Anterior cingulate cortex (tissue), 58 donors: ENCODE measurements around the gene DPEP1.
"Not testable (repeated sequence)": the region's sequence is repeated elsewhere in the genome, so short reads cannot be mapped to it uniquely, and the experiment has no call there.

Experiments used
- DNase-seq, 58 donors: peaks; one replicate each; lab custom pipeline; 2025; lab: John Stamatoyannopoulos, UW

DPEP1 gene

DNA sequence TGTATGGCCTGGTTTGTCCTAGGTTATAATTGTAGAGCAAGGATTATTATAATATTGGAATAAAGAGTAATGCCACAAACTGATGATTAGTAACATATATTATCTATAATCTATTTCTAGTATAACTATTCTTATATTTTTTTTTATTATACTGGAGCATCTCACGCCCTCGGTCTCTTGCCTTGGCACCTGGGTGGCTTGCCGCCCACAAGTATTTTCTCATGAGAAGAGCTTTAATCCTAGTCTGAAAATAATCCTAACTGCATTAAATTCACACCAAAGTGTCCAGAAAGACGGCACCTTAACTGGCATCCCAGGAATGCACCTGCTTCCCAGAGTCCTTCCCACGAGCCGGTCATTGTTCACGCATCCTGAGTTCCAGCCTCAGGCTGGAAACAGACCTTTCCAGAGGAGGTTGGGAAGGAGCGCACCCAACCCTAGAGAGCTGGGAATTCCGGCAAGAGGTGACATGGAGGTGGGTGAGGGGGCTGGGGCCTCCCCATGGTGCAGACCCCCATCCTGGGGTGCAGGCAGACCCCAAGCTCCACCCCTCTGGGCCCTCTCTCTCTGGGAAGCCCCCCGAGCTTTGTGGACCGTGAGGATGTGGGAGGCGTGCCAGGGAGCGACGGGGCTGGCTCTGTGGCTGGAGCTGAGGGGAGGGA, 28.1 kb downstream of the DPEP1 start:
- no peak for DNase-seq

DNA sequence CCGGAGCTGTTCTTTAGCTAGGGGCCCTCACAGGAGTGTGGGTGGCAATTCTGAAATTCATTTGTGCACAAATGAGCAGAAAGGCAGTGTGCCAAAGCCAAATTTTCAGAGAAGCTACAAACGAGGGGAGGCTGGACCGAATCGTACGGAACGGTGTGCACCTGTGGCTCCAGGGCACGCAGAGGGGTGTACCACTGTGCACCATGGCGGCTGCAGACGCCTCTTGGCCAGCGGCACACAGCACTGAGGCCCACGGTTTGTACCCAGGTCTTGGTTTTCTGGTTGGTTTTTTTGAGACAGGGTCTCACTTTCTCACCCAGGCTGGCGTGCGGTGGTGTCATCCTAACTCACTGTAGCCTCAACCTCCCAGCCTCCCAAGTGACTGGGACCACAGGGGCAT, 29.1 kb downstream of the DPEP1 start:
- no peak for DNase-seq

DNA sequence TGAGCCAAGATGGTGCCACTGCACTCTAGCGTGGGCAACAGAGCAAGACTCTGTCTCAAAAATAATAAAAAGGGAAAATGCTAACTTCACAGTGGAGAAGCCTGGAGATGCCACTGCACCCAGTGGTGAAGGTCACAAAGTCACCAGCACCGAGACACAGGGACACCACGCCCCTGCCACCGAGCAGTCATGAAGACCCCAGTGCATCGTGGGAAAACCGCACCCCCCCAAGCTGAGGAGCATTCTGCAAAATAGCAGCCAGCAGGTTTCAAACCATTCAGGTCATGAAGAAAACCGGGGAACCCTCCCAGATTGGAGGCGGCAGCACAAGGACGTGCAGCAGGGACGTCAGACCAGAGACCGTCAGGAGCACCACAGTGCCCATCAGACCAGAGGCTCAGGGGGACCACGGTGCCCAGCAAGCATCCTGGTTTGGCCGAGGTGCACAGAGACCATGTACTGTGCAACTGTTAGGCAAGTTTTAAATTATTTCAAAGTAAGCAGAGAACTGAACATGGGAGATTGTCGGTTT, 30.4 kb downstream of the DPEP1 start:
- no peak for DNase-seq

DNA sequence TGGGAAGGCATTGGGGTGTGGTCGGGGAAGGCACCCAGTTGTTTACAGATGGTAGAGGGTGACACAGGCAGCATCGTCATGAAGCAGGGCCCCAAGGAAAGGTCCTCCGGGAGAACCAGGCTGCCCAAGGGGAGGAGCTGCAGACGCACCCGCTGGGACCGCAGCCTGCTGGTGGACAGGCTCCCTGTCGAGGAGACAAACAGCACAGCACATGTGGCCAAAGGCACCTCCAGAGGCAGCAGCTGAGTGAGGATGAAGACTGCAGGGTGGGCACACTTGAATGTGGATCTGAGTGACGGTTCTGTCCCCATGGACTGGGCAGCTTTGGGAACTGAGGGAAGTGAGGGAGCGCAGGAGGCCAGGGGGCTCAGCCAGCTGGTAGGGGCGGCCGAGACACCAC, 31.7 kb downstream of the DPEP1 start:
- DNase-seq, result no peak

DNA sequence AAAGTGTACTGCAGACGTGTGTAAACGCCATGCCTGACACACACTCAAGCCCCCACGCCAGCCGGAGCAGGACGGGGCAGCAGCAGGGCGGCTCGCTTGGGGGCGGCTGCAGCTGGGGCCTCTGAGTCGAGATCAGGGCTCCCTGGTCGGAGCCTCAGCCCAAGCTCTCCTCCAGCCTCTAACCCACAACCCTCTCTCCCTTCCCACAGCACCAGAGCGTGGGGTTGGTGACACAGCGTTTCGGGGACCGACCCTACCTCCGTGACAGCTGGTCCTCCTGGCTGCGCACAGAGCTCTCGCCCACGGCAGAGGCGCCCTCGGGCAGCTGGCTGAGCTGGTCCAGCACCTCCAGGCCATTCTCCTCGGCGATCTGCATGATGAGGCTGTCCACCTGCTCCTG, 32.8 kb downstream of the DPEP1 start:
- no peak for DNase-seq

DNA sequence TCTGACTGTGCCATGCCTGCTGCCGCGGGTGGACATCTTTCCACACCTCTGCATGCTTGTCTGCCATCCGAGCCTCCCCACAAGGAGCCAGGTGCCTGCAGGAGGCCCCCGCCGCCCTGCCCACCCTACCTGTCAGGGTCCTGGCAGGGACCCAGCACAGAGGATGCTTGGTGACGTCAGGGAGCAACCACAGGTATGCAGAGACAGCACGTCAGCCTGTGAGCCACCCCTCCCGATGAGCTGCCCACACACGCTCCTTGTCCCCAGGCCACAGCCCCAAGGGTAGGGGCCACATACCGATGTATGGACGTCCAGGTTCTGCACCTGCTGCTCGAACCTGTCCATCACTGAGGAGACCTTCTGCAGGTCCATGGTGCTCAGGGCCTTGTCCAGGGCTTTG, 33.5 kb downstream of the DPEP1 start:
- no peak for DNase-seq

DNA sequence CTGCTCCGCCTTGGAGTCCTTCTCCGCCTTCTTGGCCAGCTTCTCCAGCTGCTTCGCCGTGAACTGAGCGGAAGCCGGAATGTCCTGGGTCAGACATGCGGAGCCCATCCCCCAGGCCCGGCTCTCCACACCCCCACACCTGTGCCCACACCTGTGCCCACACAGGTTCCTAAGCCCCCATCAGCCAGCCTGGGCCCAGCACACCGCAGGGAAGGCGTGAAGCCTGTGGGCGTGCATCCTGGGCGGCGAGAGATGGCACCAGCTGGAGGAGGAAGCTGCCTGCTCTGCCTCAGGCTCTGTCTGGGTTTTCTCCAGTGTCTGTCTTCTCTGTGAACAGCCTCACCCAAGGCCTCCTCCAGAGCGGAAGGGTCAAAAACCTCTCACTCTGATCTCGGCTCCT, 38.1 kb downstream of the DPEP1 start:
- DNase-seq, result peak in 9 of 58 donors; percentile 9 to 35 (median 17)

DNA sequence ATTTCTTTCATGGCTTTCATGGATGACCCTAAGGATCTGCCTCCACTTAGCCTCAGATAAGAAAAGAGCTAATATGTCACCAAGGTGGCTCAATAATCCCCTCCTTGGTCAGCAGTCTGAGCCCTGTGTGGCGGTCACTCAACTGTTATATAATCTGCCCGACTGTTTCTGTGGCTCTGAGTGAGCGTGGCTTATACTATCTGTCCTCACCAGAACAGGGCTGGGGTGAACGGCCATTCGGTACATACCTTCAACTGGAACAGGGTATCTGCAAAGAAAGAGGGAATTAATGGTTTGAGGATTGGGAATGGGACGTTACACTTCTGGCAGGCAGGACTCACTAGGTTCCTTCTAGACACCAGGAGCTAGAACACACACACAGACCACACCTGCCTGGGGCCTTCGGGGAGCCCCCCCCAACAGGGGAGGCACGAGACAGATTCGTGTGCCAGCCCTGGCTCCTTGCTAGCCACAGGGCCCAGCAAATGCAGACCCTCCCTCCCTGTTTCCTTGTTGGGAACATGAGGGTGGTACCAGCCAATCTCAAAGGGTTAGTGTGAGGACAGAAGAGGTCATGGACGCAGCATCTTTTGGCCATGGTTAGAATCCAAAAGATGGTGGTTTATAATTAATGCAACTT, 40.3 kb downstream of the DPEP1 start:
- no peak for DNase-seq

DNA sequence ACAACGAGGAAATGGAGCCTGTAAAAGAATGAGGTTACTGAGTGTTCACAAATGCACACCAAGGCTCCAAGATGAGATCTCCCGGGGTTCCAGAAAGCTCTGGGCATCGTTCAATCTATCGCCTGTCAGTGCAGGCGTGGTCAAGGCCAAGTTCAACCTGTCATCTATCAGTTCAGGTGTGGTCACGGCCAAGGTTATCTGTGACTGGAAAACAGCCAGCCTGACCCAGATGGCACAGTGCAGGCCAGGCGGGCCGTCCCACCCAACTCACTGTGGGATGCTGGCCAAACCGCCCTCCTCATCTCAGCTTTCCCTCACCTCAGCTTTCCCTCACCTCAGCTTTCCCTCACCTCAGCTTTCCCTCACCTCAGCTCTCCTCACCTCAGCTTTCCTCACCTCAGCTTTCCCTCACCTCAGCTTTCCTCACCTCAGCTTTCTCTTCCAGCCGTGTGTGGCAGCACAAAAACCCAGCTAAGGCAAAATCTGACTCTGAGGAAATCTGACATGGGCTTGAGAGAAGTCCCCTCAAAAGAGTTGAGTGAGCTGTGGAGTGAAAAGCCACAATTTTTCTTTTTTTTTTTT, 41.7 kb downstream of the DPEP1 start:
- no peak for DNase-seq

DNA sequence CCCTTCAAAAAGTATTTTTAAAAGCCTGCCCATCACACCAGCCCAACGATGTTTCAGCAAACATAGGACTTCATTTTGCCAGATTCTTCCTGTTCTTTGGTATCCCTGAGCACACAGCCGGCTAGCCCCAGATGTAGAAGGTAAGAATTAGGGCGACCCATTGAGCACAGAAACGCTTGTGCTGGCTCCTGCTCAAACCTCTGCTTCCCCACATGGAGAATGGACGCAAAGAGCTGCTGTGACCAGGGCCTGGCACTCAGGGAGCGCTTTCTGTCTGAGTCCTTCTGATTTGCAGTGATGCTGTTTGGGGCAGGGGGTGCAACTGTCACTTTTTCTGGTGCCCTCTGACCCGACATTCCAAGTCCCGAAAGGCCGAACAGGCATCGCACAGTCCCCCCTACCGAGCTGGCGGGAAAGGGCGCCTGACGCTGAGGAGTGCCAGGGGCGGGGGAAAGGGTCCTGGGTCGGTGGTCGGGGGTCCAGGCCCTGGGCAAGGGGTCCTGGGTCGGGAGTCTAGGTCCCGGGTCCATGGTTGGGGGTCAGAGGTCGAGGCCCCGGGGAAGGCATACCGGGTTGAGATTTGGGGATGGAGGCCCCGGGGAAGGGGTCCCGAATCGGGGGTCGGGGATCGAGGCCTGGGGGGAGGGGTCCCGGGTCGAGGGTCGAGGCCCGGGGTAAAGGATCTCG, 43.1 kb downstream of the DPEP1 start:
- DNase-seq, result no peak

DNA sequence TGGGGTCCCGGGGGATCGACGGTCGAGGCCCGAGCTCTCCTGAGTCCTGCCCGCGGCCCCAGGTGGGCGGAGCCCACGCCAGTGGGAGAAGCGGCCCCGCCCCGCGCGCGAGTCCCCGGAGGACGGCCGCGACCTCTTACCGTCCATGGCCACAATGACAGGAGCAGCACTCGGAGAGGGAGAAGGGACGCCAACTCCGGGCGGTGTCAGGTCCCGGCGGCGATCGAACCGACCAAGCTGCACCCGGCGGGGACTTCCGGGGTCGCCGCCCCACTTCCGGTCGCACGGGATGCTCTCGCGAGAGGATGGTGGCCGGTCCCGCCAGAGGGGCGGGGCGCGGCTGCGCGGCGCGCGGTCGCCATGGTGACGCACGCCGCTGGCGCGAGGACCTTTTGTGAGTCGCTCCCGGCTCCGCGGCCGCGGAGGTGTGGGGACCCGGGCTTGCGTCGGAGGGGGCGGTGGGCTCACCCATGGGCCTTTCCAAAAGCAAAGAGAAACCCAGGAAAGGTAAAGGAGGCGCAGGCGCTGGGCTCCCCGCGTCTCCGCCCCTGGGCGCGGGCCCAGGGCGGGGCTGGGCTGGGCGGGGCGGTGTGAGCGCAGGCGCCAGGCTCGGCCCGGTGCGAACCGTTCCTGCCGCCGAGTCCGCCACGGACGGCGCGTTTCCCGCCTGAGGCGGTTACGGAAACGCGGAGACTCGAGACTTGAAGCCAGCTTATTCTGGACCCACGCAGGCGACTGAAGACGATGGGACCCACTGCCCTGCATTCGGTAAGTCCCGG, 44.2 kb downstream of the DPEP1 start, which contains the start of the genes CHMP1A and SPATA33:
CHMP1A (minus strand) TSS at position 267 of the 779 bp plus-strand sequence; CDS start at position 147, 120 bp downstream.
SPATA33 (plus strand) TSS at position 395 of the 779 bp plus-strand sequence; CDS start at position 471, 76 bp downstream.
- peak in 57 of 58 donors; percentile 60 to 92 (median 83) for DNase-seq

DNA sequence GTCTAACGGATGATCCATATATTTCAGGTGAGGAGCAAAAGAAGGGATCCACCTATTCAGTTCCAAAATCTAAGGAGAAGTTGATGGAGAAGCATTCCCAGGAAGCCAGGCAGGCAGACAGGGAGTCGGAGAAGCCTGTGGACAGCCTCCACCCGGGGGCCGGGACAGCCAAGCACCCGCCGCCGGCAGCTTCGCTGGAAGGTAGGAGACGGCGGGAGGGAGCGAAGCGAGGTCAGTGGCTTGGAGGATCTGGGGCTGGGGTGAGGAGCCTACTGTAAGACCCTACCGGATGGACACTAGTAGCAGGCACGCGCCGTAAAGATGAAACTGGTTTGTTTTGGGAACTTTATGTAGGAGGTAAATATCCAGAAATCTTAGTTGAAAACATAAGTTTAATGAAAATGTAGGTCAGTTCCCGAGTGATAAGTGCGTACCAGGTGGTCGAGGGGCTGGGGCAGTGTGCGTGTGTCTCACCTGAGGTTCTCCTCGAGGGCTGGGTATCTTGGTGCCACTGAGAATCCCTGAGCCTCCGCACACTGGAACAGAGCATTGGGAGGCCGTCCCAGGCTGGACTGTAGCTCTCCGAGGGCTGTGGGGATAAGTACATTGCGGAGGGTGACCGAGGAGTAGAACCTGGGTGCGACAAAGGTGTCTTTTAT, 44.9 kb downstream of the DPEP1 start:
- DNase-seq, result no peak

DNA sequence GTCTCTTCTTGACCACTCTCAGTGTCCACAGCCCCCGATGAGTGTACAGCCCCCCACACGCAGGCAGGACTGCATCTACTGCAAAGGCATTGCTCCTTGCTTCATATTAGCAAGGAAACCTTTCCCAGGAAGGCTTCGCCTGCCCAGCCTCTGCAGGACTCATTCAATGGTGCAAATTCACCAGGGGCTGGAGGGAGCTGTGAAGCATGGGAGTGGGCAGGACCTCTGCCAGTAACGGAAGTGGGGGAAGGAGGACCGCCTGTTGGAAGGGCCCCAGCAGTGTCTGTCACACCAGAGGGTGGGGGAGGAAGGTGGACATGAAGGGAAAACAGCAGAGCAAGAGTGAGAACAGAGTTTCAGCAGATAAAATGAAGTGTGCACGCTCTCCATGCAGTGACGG, 46.7 kb downstream of the DPEP1 start:
- DNase-seq, result peak in 1 of 58 donors; percentile 12

DNA sequence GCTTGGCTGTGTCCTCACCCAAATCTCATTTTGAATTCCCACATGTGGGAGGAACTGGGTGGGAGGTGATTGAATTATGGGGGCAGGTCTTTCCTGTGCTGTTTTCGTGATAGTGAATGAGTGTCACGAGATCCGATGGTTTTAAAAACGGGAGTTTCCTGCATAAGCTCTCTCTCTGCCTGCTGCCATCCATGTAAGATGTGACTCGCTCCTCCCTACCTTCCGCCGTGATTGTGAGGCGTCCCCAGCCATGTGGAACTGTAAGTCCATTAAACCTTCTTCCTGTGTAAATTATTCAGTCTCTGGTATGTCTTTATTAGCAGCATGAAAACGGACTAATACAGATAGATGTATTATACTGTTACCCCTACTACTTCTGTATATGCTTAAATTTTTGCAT, 47.8 kb downstream of the DPEP1 start:
- no peak for DNase-seq

DNA sequence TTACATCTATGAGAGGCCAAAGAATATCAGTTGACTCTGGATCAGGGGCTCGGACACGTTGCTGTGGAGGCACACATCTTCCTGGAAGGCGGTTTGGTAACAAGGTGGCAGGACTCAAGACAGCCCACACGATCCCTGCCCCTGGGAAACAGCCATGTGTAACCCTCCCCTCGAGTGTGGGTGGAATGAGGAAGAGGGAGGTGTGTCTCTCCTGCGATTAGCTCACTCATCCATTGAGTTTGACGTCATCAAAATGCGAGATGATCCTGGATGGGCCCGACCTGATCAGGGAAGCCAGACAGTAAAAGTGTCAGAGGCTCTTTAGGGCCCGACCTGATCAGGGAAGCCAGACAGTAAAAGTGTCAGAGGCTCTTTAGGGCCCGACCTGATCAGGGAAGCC, 50.8 kb downstream of the DPEP1 start:
- not testable (repeated sequence) for DNase-seq

DNA sequence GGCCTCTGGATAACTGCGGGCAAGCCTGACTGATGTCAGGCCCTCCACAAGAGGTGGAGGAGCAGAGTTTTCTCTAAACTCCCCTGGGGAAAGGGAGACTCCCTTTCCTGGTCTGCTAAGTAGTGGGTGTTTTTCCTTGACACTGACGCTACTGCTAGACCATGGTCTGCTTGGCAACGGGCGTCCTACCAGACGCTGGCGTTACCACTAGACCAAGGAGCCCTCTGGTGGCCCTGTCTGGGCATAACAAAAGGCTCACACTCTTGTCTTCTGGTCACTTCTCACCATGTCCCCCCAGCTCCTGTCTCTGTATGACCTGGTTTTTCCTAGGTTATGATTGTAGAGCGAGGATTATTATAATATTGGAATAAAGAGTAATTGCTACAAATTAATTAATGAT, 53.6 kb downstream of the DPEP1 start:
- peak in 18 of 58 donors; percentile 2 to 66 (median 29) for DNase-seq

DNA sequence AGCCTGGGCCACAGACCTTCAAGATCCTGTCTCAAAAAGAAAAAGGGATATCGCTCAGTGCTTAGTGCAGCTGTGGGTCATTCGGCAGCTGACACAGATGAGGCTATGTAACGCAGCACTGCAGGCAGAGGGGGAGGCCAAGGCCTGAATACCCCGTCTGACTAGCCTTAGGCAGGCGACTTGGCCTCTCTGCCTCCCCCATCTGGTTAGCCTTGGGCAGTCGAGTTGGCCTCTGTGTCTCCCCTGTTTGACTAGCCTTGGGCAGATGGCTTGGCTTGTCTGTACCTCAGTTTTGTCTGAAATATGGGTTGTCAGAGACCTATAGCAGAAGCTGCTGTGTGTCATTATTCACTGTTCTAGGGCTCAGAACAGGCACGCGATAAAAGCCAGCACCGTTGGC, 54.2 kb downstream of the DPEP1 start:
- no peak for DNase-seq

DNA sequence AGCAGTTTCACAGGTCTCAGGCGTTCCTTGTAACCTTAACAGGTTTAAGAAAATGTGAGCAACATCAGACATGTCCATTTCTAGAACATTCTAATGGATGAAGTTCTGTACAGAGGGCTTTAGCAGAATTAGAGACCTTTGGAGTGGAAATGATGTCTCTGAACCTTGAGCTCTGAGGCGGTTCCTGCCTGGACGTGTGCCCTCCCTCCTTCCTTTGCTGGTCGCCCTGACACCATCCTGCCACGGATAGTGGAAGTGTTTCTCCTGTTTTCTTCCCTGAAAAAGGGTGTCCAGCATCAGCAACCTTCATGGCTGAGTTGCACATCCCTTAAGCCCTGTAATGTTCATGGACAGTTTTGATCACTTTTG, 55.3 kb downstream of the DPEP1 start:
- DNase-seq, result no peak

DNA sequence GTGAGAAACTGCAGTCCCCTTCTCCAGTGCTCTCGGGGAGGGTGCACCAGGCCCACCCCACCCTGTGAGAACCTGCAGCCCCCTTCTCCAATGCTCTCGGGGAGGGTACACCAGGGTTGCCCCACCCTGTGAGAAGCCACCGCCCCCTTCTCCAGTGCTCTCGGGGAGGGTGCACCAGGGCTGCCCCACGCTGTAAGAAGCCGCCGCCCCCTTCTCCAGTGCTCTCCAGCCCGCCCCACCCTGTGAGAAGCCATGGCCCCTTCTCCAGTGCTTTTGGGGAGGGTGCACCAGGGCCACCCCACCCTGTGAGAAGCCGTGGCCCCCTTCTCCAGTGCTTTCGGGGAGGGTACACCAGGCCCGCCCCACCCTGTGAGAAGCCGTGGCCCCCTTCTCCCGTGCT, 56.3 kb downstream of the DPEP1 start:
- DNase-seq, result no peak
